Liver (tissue), 3 donors: Measurements from ENCODE around the gene CLEC16A.

Source experiments
- CTCF ChIP-seq: fragments of 150-350 bp; IDR thresholded peaks from 2 replicates; pipeline ENCODE4 v1.5.1; 2017; ENCODE audit warnings: improper control_type of control experiment, low read depth, low read length; ENCODE audit not compliant: missing input control
- GABPA ChIP-seq, 2 donors: IDR thresholded peaks in 1 of 2; conservative IDR thresholded peaks in 1 of 2; 2 replicates each; pipeline ENCODE4 v1.6.1; 2016; ENCODE audit warnings: antibody characterized with exemption in 2 of 2, mild to moderate bottlenecking in 1 of 2, moderate library complexity in 1 of 2
- HNF4A ChIP-seq, 2 donors: conservative IDR thresholded peaks; 2 replicates each; pipeline ENCODE4 v1.6.1; 2016; ENCODE audit warnings: antibody characterized with exemption in 2 of 2, mild to moderate bottlenecking in 2 of 2
- JUND ChIP-seq, 2 donors: IDR thresholded peaks; 2 replicates each; pipeline ENCODE4 v1.6.1; 2016; ENCODE audit warnings: antibody characterized with exemption in 2 of 2
- MAX ChIP-seq: IDR thresholded peaks from 2 replicates; pipeline ENCODE4 v1.6.1; 2016; ENCODE audit warnings: antibody characterized with exemption
- SP1 ChIP-seq: IDR thresholded peaks from 2 replicates; pipeline ENCODE4 v1.6.1; 2018; ENCODE audit warnings: antibody characterized with exemption, mild to moderate bottlenecking
- TAF1 ChIP-seq: conservative IDR thresholded peaks from 2 replicates; pipeline ENCODE4 v1.6.1; 2016; ENCODE audit warnings: antibody characterized with exemption, mild to moderate bottlenecking
- TF ChIP-seq, protein P1 (sequence below): IDR thresholded peaks from 2 replicates; pipeline ENCODE4 v1.6.1; 2016; ENCODE audit warnings: antibody characterized with exemption, mild to moderate bottlenecking
- donor health status: healthy.
- donor health status: healthy.

- TF ChIP-seq CTCF (no peak), GABPA (IDR thresholded peaks at IDR 0.05 in 1 of 2, conservative IDR thresholded peaks at IDR 0.05 in 1 of 2) (no peak), JUND (IDR thresholded peaks at IDR 0.05) (no peak), TAF1 (no peak), HNF4A (conservative IDR thresholded peaks at IDR 0.05) (no peak), MAX (no peak), SP1 (no peak)
- TF ChIP-seq, protein P1, sequence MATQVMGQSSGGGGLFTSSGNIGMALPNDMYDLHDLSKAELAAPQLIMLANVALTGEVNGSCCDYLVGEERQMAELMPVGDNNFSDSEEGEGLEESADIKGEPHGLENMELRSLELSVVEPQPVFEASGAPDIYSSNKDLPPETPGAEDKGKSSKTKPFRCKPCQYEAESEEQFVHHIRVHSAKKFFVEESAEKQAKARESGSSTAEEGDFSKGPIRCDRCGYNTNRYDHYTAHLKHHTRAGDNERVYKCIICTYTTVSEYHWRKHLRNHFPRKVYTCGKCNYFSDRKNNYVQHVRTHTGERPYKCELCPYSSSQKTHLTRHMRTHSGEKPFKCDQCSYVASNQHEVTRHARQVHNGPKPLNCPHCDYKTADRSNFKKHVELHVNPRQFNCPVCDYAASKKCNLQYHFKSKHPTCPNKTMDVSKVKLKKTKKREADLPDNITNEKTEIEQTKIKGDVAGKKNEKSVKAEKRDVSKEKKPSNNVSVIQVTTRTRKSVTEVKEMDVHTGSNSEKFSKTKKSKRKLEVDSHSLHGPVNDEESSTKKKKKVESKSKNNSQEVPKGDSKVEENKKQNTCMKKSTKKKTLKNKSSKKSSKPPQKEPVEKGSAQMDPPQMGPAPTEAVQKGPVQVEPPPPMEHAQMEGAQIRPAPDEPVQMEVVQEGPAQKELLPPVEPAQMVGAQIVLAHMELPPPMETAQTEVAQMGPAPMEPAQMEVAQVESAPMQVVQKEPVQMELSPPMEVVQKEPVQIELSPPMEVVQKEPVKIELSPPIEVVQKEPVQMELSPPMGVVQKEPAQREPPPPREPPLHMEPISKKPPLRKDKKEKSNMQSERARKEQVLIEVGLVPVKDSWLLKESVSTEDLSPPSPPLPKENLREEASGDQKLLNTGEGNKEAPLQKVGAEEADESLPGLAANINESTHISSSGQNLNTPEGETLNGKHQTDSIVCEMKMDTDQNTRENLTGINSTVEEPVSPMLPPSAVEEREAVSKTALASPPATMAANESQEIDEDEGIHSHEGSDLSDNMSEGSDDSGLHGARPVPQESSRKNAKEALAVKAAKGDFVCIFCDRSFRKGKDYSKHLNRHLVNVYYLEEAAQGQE: no peak
These were observed 196.5 kb downstream of the CLEC16A start for GRCh38 chr16:11140867-11141266.
